ENCODE data around the gene PDZD7. TPM values are rescaled to one million over a fixed set of nuclear protein-coding genes. Genes with fewer than 3 reads are reported as not detected.

PDZD7 gene
- total and polyA plus RNA-seq, 9 of the 15 experiments (the other 6 are each of a cell fraction or from before 2014, with no cell fraction given) = 0.04 to 0.24 (median 0.08) TPM; not detected in 3

GRCh38 chr10:101016814-101017213, 14.1 kb downstream of the PDZD7 start:
- Histone ChIP-seq H3K36me3 (ENCODE audit: control insufficient read depth, insufficient read depth, low read length) (no peaks in the 10 kb centered on the region), H3K27ac (ENCODE audit: extremely low read depth, low read depth, low read length) (no peak overlapping the region), H3K9ac (ENCODE audit: insufficient read depth in 1 of 2, low read depth in 2 of 2, low read length in 2 of 2) (no peak overlapping the region), H2AFZ (ENCODE audit: low read depth, low read length) (no peak overlapping the region), H3K9me3 (replicated peaks; ENCODE audit: control insufficient read depth, insufficient read depth, low read depth, low read length) (no peaks in the 10 kb centered on the region), H3K4me1 (replicated peaks in 1 of 2; ENCODE audit: control insufficient read depth in 2 of 2, insufficient read depth in 2 of 2, low read length in 2 of 2) (peaks cover 8 to 21% of the 10 kb centered on the region in 2 experiments; a peak in 4 of 5 replicates), H3K79me2 (ENCODE audit: control insufficient read depth, insufficient read depth, low read length) (no peaks in the 10 kb centered on the region), H4K20me1 (replicated peaks; ENCODE audit: control insufficient read depth, insufficient read depth, low read length) (no peaks in the 10 kb centered on the region), H3K4me2 (ENCODE audit: insufficient read depth, low read length) (no peak overlapping the region), H3K9me1 (ENCODE audit: control insufficient read depth, insufficient read depth, low read length) (no peaks in the 10 kb centered on the region), H3K27me3 (ENCODE audit: control insufficient read depth in 2 of 2, insufficient read depth in 2 of 2, low read length in 2 of 2) (no peaks in the 10 kb centered on the region), H3K4me3 (no peak overlapping the region)
- ChIA-PET POLR2A (interaction anchor here (0.6 to 0.8 kb wide), 2 partner anchors 44 to 1899 kb away, joined by 3 read pairs; no protein-coding TSS in a partner anchor), CTCF (ENCODE audit: low intra/inter-chr PET ratio) (no interaction called here)
- ATAC-seq (no peak), FAIRE-seq (no peak), DNase-seq (ENCODE audit: extremely low read depth in 1 of 4, low spot score in 3 of 4) (no peak)
- WGBS (ENCODE audit: insufficient coverage, low coverage, missing lambda C conversion rate) = 25% methylated on average over 4 of the region's 5 CpGs
- in situ Hi-C loops (cut with MboI) = loop anchor here (10.0 kb wide), 1 partner anchor 462 kb away; no protein-coding TSS in a partner anchor
- intact Hi-C loops (cut with micrococcal nuclease) = loop anchor here (10.0 kb wide), 1 partner anchor 48 kb away; the partner anchor contains the start of gene KAZALD1
- no TSS peak for BruUV-seq (replicated peaks)
- TF ChIP-seq RBM25 (IDR thresholded peaks at IDR 0.05; ENCODE audit: low read depth, low read length, severe bottlenecking) = no peak
- TF ChIP-seq CBFB (CRISPR knock-in tag; IDR thresholded peaks at IDR 0.05) = no peak
- no peak for TF ChIP-seq SMARCB1 (IDR thresholded peaks at IDR 0.05; ENCODE audit: insufficient read length, low read depth)
- no peak for TF ChIP-seq ZNF444 (CRISPR knock-in tag; IDR thresholded peaks at IDR 0.05)
- TF ChIP-seq U2AF2 (optimal IDR thresholded peaks at IDR 0.05; ENCODE audit: low read depth, low read length) = no peak
- no peak for TF ChIP-seq BCL6 (CRISPR knock-in tag; IDR thresholded peaks at IDR 0.05)
- TF ChIP-seq ZKSCAN8 (CRISPR knock-in tag; IDR thresholded peaks at IDR 0.05) = no peak
